OCI-LY3 (cell line): Measurements from ENCODE around the gene MARK2.

Experiments
- H2AFZ ChIP-seq: fragments of 200-600, 300-600 bp; shearing (Covaris generic); 2 replicates; pipeline ENCODE4 v1.6.0; 2014; ENCODE audit warnings: antibody characterized with exemption, low read depth, low read length
- H3K27ac ChIP-seq: fragments of 200-600, 300-600 bp; sonication (generic); 2 replicates; pipeline ENCODE4 v1.5.1; 2014; ENCODE audit warnings: mild to moderate bottlenecking, low read length, moderate library complexity, mixed read lengths
- H3K27me3 ChIP-seq: fragments of 200-600, 300-600 bp; sonication (generic); 2 replicates; pipeline ENCODE4 v1.6.1; 2014; ENCODE audit warnings: low read depth, low read length, mixed read lengths
- H3K36me3 ChIP-seq: fragments of 200-600, 300-600 bp; sonication (generic); replicated peaks from 2 replicates; pipeline ENCODE3; 2014; ENCODE audit warnings: low read depth, low read length, mixed read lengths
- H3K4me1 ChIP-seq: fragments of 300-600, 200-600 bp; sonication (generic); 2 replicates; pipeline ENCODE4 v1.6.1; 2014; ENCODE audit warnings: low read length, mixed read lengths
- H3K4me2 ChIP-seq: fragments of 200-600, 300-600 bp; sonication (generic); 2 replicates; pipeline ENCODE4 v1.6.1; 2014; ENCODE audit warnings: low read length, mixed read lengths
- H3K4me3 ChIP-seq: fragments of 300-600, 200-600 bp; sonication (generic); 2 replicates; pipeline ENCODE4 v1.5.1; 2014; ENCODE audit warnings: antibody characterized with exemption, mild to moderate bottlenecking, low read length, moderate library complexity
- H3K79me2 ChIP-seq: fragments of 300-600, 200-600 bp; shearing (Covaris generic); 2 replicates; pipeline ENCODE4 v1.6.1; 2014; ENCODE audit warnings: mild to moderate bottlenecking, low read length, mixed read lengths
- H3K9ac ChIP-seq: fragments of 300-600, 200-600 bp; shearing (Covaris generic); 2 replicates; pipeline ENCODE4 v1.6.0; 2014; ENCODE audit warnings: mild to moderate bottlenecking, low read length, moderate library complexity
- H3K9me3 ChIP-seq: fragments of 200-600, 300-600 bp; shearing (Covaris generic); 2 replicates; pipeline ENCODE4 v1.6.1; 2014; ENCODE audit warnings: low read length, mixed read lengths; ENCODE audit not compliant: insufficient read depth
- H4K20me1 ChIP-seq: fragments of 200-600, 300-600 bp; sonication (generic); 2 replicates; pipeline ENCODE4 v1.6.1; 2016; ENCODE audit warnings: low read length, mixed read lengths; ENCODE audit not compliant: insufficient read depth
- EZH2phosphoT487 ChIP-seq: fragments of 200-600 bp; shearing (Covaris generic); IDR thresholded peaks from 2 replicates; pipeline ENCODE4 v1.6.1; 2018; ENCODE audit warnings: antibody characterized with exemption, mixed run types, low read depth
- TF ChIP-seq, protein P1 (sequence below): fragments of 200-600, 300-600 bp; sonication (generic); IDR thresholded peaks from 2 replicates; pipeline ENCODE4 v1.5.1; 2014; ENCODE audit warnings: antibody characterized with exemption, low read length, low read depth

The MARK2 gene

DNA sequence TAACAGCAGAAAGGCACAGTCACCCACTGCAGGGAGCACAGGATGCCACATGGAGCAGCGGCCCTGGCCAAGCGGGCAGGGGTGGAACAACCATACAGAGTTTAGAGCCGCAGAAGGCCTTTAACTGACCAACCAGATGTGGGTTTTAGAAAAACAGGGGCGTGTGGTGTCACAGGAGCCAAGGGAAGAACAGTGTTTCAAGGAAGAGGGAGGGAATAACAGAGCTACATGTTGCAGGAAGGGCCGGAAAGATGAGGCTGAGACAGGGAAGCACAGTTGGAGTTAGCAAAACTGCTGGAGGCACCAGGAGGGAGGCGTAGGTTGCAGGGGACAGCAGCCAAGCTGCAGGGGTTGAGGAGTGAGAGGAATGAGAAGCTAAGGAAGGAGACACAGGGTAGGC lies 92.1 kb downstream of the MARK2 start:
- H3K79me2 ChIP-seq = no peaks in the 10 kb centered on the region
- H3K9me3 ChIP-seq = no peaks in the 10 kb centered on the region
- H3K4me1 ChIP-seq = no peaks in the 10 kb centered on the region
- no peak overlapping the region for H2AFZ ChIP-seq
- peaks cover 26% of the 10 kb centered on the region for H3K27me3 ChIP-seq
- H4K20me1 ChIP-seq = no peaks in the 10 kb centered on the region
- no peak overlapping the region for H3K4me2 ChIP-seq
- no peak overlapping the region for H3K27ac ChIP-seq
- TF ChIP-seq, protein P1, sequence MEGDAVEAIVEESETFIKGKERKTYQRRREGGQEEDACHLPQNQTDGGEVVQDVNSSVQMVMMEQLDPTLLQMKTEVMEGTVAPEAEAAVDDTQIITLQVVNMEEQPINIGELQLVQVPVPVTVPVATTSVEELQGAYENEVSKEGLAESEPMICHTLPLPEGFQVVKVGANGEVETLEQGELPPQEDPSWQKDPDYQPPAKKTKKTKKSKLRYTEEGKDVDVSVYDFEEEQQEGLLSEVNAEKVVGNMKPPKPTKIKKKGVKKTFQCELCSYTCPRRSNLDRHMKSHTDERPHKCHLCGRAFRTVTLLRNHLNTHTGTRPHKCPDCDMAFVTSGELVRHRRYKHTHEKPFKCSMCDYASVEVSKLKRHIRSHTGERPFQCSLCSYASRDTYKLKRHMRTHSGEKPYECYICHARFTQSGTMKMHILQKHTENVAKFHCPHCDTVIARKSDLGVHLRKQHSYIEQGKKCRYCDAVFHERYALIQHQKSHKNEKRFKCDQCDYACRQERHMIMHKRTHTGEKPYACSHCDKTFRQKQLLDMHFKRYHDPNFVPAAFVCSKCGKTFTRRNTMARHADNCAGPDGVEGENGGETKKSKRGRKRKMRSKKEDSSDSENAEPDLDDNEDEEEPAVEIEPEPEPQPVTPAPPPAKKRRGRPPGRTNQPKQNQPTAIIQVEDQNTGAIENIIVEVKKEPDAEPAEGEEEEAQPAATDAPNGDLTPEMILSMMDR = no peak
- TF ChIP-seq EZH2phosphoT487 = no peak
- H3K36me3 ChIP-seq = no peaks in the 10 kb centered on the region
- no peak overlapping the region for H3K4me3 ChIP-seq
- H3K9ac ChIP-seq = no peak overlapping the region

DNA sequence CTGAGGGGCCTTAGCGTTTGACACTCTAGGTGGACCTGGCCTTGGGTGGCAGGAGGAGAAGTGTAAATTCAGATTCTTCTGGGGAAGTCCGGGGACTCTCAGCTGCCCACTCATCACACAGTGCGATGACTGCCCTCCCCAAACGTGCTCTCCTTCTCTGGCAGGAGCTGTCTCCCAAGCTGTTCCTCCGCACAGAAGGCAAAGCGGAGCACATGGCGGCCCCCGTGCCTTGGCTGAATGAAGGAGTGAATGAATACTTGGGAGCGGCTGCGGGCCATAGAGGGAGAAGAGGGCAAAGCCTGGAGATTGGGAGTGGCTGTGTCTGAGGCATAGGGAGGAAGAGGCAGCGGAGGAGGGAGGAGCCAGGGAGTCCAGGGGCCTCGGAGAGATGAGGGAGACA lies 93.0 kb downstream of the MARK2 start:
- H3K27me3 ChIP-seq = peaks cover 25% of the 10 kb centered on the region
- TF ChIP-seq EZH2phosphoT487 = no peak
- TF ChIP-seq, protein P1 = no peak
- H3K9ac ChIP-seq = no peak overlapping the region
- no peaks in the 10 kb centered on the region for H3K79me2 ChIP-seq
- H3K4me3 ChIP-seq = no peak overlapping the region
- no peaks in the 10 kb centered on the region for H3K36me3 ChIP-seq
- no peaks in the 10 kb centered on the region for H3K9me3 ChIP-seq
- no peaks in the 10 kb centered on the region for H3K4me1 ChIP-seq
- no peaks in the 10 kb centered on the region for H4K20me1 ChIP-seq
- H3K4me2 ChIP-seq = no peak overlapping the region
- no peak overlapping the region for H3K27ac ChIP-seq
- H2AFZ ChIP-seq = no peak overlapping the region

DNA sequence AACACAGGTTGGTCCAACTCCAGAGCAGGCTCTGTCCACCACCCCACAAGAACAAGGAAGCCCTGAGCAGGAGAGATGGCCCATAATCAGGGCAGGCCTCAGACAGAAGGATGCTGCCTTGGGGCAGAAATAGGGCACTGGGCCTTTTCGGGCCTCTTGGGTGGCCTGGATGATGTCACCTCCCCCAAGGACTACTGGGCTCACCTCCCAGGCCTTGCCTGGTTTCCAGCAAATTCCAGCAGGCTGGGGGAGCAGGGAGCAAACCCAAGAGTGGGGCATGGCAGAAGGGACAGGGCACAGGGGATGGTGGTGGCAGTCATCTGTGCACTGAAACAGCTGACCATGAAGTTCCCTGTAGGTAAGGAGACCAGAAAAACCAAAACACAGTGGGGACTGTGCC lies 94.5 kb downstream of the MARK2 start:
- H3K4me2 ChIP-seq = no peak overlapping the region
- H3K9ac ChIP-seq = no peak overlapping the region
- no peak for TF ChIP-seq EZH2phosphoT487
- TF ChIP-seq, protein P1 = no peak
- H3K4me1 ChIP-seq = peaks cover 5% of the 10 kb centered on the region; the same call in 1 of the 2 replicates
- no peaks in the 10 kb centered on the region for H4K20me1 ChIP-seq
- H3K9me3 ChIP-seq = no peaks in the 10 kb centered on the region
- H3K79me2 ChIP-seq = no peaks in the 10 kb centered on the region
- no peak overlapping the region for H3K4me3 ChIP-seq
- no peak overlapping the region for H2AFZ ChIP-seq
- H3K36me3 ChIP-seq = no peaks in the 10 kb centered on the region
- no peak overlapping the region for H3K27ac ChIP-seq
- H3K27me3 ChIP-seq = peaks cover 9% of the 10 kb centered on the region

DNA sequence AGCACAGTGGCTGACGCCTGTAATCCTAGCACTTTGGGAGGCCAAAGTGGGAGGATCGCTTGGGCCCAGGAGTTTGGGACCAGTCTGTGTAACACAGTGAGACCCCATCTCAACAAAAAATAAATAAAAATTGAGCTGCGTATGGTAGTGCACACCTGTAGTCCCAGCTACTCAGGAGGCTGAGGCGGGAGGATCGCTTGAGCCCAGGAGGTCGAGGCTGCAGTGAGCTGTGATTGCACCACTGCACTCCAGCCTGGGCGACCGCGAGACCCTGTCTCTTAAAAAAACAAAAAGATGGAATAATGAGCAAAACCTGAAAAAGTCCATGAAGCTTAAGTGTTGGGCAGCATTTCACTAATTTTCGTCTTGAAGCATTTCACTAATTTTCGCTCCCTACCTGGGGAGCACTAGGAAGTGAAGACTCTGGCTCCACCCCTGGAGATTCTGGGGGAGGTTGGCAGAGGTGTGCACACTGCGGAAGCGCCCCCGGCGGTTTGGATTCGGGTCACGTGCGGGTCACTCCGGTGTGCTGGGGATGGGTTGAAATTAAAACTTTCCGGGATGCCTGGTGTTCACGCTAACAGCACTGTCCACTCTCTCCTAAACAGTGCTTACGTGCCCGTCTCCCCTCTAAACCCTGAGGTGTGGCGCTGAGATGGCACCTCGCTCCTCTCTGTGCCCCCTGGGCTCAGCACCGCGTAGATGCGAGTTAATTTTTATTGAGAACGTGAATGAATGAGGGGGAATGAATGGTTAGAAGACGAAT lies 99.0 kb downstream of the MARK2 start:
- H3K79me2 ChIP-seq = peaks cover 36% of the 10 kb centered on the region
- peaks cover 5% of the 10 kb centered on the region for H3K36me3 ChIP-seq
- H3K27me3 ChIP-seq = no peaks in the 10 kb centered on the region
- no peaks in the 10 kb centered on the region for H3K9me3 ChIP-seq
- H3K4me1 ChIP-seq = peaks cover 17% of the 10 kb centered on the region
- peaks cover 4% of the 10 kb centered on the region; the same call in 1 of the 2 replicates for H4K20me1 ChIP-seq
- peak overlapping the region; percentile 98 for H2AFZ ChIP-seq
- peak overlapping the region; percentile 67 for H3K27ac ChIP-seq
- peak overlapping the region; percentile 84 for H3K4me2 ChIP-seq
- no peak for TF ChIP-seq EZH2phosphoT487
- TF ChIP-seq, protein P1 = peak; percentile 18; the same call in 1 of the 2 replicates
- peak overlapping the region; percentile 78 for H3K9ac ChIP-seq
- peak overlapping the region; percentile 87 for H3K4me3 ChIP-seq
